ENCODE results near the gene GNA15.
"Not testable (repeated sequence)": the region's sequence is repeated elsewhere in the genome, so short reads cannot be mapped to it uniquely, and the experiment has no call there.

GNA15 gene

DNA sequence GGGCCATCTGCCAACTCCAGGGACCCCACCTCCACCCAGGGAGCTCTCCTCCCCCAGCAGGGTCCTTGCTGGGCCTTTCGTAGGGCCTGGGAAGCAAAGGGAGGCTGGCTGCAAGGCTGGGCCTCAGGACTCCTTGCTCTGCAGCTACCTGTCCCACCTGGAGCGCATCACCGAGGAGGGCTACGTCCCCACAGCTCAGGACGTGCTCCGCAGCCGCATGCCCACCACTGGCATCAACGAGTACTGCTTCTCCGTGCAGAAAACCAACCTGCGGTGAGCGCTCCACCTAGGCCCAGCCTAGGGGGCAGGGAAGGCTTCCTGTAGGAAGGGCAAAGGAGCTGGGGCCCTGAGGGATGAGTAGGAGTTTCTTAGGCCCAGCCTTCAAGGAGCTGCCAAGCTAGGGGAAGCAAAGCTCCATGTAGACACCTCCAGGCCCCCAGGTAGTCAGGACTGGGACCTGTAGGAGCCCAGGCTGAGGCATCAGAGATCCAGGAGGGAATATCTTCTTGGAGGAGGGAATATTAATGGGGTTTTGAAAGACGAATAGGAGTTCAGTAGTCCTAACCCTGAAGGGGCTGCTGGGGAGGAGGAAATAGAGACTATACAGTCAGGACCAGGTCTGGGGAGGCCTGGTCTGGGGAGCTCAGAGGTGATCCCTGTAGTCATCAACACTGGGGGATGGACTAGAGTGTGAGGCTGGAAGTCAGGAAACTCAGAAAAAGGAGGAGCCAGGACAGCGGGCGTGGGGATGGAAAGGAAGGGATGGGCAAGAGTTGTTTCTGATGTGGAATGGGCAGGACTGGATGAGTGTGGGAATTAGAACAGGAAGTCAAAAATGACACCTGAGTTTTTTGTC, 16.0 kb downstream of the GNA15 start:
- no peak overlapping the region for H3K4me3 ChIP-seq (replicated peaks; ENCODE audit: insufficient read depth, low read length)
- TF ChIP-seq POLR2AphosphoS5 (IDR thresholded peaks at IDR 0.05; ENCODE audit: low read depth) (no peak), GABPA (IDR thresholded peaks at IDR 0.05; ENCODE audit: low read depth) (no peak), CTCF (IDR thresholded peaks at IDR 0.05; ENCODE audit: insufficient read depth, low read length) (no peak)
- TF ChIP-seq, protein P1, sequence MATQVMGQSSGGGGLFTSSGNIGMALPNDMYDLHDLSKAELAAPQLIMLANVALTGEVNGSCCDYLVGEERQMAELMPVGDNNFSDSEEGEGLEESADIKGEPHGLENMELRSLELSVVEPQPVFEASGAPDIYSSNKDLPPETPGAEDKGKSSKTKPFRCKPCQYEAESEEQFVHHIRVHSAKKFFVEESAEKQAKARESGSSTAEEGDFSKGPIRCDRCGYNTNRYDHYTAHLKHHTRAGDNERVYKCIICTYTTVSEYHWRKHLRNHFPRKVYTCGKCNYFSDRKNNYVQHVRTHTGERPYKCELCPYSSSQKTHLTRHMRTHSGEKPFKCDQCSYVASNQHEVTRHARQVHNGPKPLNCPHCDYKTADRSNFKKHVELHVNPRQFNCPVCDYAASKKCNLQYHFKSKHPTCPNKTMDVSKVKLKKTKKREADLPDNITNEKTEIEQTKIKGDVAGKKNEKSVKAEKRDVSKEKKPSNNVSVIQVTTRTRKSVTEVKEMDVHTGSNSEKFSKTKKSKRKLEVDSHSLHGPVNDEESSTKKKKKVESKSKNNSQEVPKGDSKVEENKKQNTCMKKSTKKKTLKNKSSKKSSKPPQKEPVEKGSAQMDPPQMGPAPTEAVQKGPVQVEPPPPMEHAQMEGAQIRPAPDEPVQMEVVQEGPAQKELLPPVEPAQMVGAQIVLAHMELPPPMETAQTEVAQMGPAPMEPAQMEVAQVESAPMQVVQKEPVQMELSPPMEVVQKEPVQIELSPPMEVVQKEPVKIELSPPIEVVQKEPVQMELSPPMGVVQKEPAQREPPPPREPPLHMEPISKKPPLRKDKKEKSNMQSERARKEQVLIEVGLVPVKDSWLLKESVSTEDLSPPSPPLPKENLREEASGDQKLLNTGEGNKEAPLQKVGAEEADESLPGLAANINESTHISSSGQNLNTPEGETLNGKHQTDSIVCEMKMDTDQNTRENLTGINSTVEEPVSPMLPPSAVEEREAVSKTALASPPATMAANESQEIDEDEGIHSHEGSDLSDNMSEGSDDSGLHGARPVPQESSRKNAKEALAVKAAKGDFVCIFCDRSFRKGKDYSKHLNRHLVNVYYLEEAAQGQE (IDR thresholded peaks at IDR 0.05; ENCODE audit: insufficient replicate concordance, low read depth): no peak
- H3K27ac ChIP-seq (replicated peaks): no peak overlapping the region
- DNase-seq (ENCODE audit: low read depth in 1 of 2, low spot score in 1 of 2): no peak
- no peaks in the 10 kb centered on the region for H3K27me3 ChIP-seq (ENCODE audit: insufficient read depth, poor library complexity, severe bottlenecking)

DNA sequence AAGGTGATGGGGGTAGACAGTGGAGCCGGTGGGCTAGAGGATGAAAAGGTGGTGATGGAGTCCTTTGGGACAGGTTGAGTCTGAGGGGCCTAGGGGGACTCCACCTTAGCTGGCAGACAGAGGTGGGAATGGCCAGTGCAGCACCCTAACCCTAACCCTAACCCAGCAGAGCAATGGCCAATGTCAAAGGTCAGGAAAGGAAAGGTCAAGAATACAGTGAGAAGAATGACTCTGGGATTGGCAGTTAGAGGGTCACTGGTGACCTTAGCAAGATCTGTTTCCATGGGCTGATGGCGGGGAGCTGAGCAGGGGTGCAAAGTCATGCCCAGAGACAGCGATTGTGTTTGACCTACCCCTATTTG, 16.6 kb downstream of the GNA15 start:
- DNase-seq (ENCODE audit: low read depth in 1 of 2, low spot score in 1 of 2): no peak
- TF ChIP-seq CTCF (IDR thresholded peaks at IDR 0.05; ENCODE audit: insufficient read depth, low read length) (no peak), GABPA (IDR thresholded peaks at IDR 0.05; ENCODE audit: low read depth) (no peak), POLR2AphosphoS5 (IDR thresholded peaks at IDR 0.05; ENCODE audit: low read depth) (no peak), SPI1 (IDR thresholded peaks at IDR 0.05; ENCODE audit: borderline replicate concordance, low read depth) (no peak)
- TF ChIP-seq, protein P1 (IDR thresholded peaks at IDR 0.05; ENCODE audit: insufficient replicate concordance, low read depth): no peak
- Histone ChIP-seq H3K27me3 (ENCODE audit: insufficient read depth, poor library complexity, severe bottlenecking) (no peaks in the 10 kb centered on the region), H3K4me3 (replicated peaks; ENCODE audit: insufficient read depth, low read length) (no peak overlapping the region), H3K27ac (replicated peaks) (no peak overlapping the region)

DNA sequence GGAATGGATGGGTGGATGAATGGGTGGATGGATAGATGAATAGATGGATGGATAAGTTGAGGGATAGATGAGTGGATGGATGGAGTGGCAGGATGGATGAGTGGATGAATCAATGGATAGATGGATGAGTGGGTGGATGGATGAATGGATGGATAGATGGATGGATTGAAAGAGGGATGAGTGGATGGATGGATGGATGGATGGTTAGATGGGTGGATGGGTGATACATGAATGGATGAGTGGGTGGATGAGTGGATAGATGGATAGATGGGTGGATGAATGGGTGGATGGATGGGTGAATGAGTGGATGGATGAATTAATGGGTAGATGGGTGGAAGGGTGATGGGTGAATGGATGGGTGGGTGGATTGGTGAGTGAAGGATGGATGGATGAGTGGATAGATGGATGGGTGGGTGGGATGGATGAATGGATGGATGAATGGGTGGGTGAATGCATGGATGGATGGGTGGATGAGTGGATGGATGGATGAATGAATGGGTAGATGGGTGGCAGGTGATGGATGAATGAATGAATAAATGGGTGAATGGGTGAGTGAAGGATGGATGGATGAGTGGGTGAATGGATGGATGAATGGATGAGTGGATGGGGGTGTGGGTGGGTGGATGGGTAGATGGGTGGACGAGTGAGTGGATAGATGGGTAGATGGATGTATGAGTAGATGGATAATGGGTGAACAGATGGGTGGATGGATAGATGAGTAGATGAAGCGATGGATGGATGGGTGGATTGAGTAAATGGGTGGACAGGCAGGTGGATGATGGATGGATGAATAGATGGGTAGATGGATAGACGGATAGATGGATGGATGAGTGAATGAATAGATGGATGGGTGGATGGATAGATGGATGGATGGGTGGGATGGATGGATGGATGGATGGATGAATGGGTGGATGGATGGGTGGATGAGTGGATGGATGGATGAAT, 17.7 kb downstream of the GNA15 start:
- DNase-seq (ENCODE audit: low read depth in 1 of 2, low spot score in 1 of 2): no peak
- H3K27me3 ChIP-seq (ENCODE audit: insufficient read depth, poor library complexity, severe bottlenecking): no peaks in the 10 kb centered on the region
- TF ChIP-seq GABPA (IDR thresholded peaks at IDR 0.05; ENCODE audit: low read depth) (no peak), CTCF (IDR thresholded peaks at IDR 0.05; ENCODE audit: insufficient read depth, low read length) (no peak), POLR2AphosphoS5 (IDR thresholded peaks at IDR 0.05; ENCODE audit: low read depth) (no peak), SPI1 (IDR thresholded peaks at IDR 0.05; ENCODE audit: borderline replicate concordance, low read depth) (no peak)
- TF ChIP-seq, protein P1 (IDR thresholded peaks at IDR 0.05; ENCODE audit: insufficient replicate concordance, low read depth): no peak
- no peak overlapping the region for H3K4me3 ChIP-seq (replicated peaks; ENCODE audit: insufficient read depth, low read length)
- no peak overlapping the region for H3K27ac ChIP-seq (replicated peaks)

DNA sequence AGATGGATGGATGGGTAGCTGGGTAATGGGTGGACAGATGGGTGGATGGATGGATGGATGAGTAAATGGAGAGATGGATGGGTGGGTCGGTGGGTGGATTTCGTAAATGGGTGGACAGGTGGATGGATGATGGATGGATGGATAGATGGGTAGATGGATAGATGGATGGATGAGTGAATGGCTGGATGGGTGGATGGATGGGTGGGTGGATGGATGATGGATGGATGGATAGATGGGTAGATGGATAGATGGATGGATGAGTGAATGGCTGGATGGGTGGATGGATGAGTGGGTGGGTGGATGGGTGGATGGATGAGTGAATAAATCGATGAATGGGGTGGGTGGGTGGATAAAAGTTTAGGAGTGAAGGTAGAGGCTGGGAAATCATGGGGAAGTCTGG, 18.6 kb downstream of the GNA15 start:
- DNase-seq (ENCODE audit: low read depth in 1 of 2, low spot score in 1 of 2); H3K27me3 ChIP-seq (ENCODE audit: insufficient read depth, poor library complexity, severe bottlenecking); H3K4me3 ChIP-seq (replicated peaks; ENCODE audit: insufficient read depth, low read length): not testable (repeated sequence)
- 0 out of 2 replicates have a peak overlapping the region, but pooled peaks have one; percentile 0 for H3K27ac ChIP-seq (replicated peaks)

Data from HL-60 (cell line).